ENCODE measurements around the gene COL26A1.
"Not testable (repeated sequence)": the region's sequence is repeated elsewhere in the genome, so short reads cannot be mapped to it uniquely, and the experiment has no call there.

COL26A1 gene

DNA sequence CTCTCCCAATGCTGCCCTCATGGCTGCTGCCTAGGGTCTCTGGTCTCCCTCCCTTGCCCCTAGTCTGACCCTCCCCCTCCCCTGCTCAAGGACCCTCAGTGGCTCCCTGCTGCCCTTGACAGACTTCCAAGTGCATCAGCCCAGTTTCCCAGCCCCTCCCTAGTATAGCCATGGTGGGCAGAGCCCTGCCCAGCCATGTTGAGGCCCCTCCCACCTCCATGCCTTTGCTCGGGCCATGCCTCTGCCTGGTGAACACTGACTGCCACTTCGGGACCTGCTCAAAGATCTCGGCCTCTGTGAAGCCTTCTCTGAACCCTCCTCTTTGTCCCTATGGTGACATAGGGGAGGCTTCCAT, 193.2 kb downstream of the COL26A1 start:
- no peak for DNase-seq

DNA sequence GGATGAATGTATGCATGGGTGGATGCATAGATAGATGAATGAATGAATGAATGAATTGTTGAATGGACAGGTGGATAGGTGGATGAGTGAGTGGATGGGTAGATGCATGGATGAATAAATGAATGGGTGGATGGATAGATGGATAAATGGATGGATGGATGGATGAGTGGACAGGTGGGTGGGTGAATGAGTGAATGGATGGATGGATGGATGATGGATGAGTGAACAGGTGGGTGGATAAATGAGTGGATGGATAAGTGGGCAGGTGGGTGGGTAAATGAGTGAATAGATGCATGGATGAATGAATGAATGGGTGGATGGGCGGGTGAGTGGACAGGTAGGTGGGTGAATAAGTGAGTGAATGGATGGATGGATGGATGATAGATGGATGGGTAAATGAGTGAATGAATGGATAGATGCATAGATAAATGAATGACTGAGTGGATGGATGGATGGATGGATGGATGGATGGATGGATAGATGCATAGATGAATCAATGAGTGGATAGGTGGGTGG, 193.8 kb downstream of the COL26A1 start:
- no peak for DNase-seq

DNA sequence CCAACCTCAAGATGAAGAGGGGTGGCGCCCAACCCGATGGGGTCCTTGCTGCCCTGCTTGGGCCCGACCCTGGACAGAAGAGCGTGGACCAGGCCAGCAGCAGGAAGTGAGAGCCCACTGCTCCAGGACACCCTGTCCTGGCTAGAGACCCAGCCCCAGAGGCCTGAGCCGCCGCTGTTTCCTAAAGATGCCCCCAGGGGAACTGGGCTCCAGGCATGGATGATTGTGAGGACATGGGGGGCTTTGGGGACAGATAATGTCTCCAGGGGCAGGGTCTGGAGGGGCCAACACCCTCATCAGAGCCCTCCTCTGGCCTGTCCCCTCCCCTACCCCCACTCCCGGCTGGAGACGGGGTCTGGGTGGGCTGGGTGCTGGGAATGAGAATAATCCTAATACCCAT, 194.7 kb downstream of the COL26A1 start:
- no peak for DNase-seq

DNA sequence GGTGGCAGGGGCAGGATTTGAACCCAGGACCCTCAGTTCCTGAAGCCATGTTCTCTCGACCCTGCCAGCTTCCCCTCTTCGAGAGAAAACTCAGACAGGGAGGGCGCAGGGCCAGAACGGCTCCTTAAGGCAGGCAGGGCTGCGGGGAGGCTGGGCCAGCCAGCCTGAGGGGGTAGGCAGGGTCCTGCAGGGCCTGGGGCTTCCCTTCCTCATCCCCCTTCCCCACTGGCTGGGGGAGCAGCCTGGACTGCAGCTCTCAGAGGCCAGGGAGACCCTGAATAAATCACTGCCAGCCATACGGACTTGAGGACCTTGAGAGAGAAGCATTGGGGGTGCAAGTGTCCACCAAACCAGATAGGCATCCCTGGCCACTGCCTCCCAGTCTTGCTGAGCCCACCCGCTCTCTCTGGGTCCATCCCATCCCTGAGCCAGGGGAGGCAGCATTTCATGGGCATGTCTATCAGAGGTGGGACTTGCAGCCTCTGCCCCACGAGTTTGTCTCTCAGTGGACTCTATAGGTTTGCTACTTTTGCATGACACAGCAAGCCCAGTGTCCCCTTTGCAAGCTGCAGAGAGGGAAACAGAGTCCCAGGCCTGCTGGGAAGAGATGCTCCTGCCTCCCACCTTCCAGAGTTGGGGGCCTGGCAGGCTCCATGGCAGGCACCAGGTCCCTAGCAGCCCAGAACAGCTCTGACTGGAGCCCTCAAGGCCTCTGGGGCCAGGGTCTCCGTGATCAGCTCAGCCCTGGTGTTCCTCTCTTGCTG, 195.5 kb downstream of the COL26A1 start:
- DNase-seq = no peak

GRCh38 chr7:101558742-101559325, 196.2 kb downstream of the COL26A1 start:
- DNase-seq = no peak

- DNase-seq = no peak
Observed at GRCh38 chr7:101559586-101559985, 196.9 kb downstream of the COL26A1 start.

- not testable (repeated sequence) for DNase-seq
Observed at GRCh38 chr7:101560021-101560420, 197.3 kb downstream of the COL26A1 start.

GRCh38 chr7:101560856-101561255, 198.2 kb downstream of the COL26A1 start:
- DNase-seq = no peak

DNA sequence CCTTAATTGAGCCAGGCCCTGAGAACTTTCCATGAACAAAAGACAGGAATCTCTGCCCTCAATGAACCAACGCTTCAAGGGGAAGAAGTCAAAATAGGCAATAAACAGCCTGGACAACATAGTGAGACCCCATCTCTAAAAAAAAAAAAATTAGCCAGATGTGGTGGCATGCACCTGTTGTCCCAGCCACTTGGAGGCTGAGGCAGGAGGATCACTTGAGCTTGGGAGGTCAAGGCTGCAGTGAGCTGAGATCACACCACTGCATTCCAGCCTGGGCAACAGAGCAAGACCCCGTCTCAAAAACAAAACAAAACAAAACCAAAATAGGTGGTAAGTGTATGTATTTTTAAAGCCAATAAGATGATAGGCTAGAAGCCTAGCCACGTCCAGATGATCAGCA, 198.6 kb downstream of the COL26A1 start:
- DNase-seq = not testable (repeated sequence)

GRCh38 chr7:101562531-101563197, 200.0 kb downstream of the COL26A1 start:
- DNase-seq = no peak

DNA sequence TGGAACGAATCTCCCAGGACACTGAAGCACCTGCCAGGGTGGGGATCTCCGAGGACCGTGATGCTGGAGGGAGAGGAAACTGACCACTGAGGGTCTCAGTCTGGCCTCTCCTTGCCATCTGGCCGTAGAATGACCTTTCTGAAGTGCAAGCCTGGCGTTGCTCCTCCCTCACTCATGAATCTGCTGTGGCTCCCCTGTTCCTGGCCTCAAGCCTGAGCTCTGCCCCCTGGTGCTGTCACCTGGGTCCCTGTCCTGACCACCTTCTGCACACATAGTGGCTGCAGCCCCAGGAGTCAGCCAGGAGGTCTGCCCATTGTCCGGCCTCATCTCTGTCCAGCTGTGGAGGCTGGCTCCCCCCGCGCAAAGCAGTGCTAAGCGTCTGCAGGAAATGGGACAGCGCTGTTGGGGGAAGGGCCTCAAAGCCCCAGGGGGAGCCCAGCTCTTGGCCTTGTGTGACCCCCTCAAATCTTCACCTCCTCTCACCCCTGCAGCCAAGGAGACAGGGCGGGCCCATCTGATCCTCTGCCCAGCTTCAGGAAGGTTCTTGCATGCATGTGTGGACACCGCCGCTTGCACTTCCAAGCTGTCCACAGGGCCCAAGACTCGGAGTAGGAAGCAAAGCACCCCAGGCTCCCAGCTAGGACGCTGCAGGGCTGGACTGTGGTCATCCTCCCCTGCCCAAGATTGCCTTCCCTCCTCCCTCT, 200.7 kb downstream of the COL26A1 start:
- DNase-seq = no peak

GRCh38 chr7:101563943-101564777, 201.5 kb downstream of the COL26A1 start:
- DNase-seq = no peak

DNA sequence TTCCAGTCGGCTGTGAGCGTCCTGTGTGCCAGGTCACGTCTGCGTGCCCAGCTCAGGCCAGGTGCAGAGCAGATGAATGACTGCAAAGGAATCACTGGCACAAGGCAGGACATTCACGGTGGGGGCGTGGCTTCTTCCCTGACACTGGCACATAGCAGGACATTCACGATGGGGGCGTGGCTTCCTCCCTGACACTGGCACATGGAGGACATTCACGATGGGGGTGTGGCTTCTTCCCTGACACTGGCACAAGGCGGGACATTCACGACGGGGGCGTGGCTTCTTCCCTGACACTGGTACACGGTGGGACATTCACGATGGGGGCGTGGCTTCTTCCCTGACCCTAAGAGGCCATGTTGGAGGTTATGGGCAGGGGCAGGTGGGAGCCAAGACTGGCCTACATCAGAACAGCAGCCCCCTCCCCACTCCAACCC, 202.1 kb downstream of the COL26A1 start:
- DNase-seq = no peak

- no peak for DNase-seq
Observed at GRCh38 chr7:101565601-101566209, 203.0 kb downstream of the COL26A1 start.

- DNase-seq = no peak
Observed at GRCh38 chr7:101567230-101567629, 204.6 kb downstream of the COL26A1 start.

DNA sequence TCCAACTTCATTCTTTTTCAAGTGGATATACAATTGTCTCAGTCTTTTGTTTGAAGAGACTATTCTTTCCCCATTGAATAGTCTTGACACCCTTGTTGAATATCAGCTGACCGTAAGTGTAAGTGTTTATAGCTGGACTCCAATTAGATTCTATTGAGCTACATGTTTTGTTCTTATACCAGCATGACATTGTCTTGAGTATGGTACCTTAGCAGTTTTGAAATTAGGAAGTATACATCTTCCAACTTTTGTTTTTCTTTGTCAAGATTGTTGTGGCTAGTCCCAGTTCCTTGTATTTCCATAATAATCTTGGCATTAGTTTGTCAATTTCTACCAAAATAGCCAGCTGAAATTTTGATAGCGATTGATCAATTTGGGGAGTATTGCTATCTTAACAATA, 209.5 kb downstream of the COL26A1 start:
- no peak for DNase-seq

DNA sequence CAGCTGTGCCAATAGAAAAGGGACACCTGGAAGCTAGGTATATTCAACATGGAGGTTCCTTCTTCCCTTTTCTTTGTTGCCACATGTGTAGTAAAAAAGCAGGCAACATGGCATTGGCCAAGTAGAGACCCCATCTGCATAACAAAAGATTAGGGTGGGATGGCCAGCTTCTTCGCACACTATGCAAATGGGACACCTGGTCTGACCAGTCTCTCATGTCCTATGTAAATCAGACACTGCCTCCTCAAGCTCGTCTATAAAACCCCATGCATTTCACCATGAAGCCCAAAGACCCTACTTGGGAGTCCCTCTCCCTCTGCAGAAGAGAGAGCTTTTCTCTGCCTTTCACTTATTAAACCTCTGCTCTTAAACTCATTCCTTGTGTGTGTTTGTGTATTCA, 212.5 kb downstream of the COL26A1 start:
- no peak for DNase-seq

- DNase-seq = peak; percentile 59
Observed at GRCh38 chr7:101575721-101576120, 213.0 kb downstream of the COL26A1 start.

DNA sequence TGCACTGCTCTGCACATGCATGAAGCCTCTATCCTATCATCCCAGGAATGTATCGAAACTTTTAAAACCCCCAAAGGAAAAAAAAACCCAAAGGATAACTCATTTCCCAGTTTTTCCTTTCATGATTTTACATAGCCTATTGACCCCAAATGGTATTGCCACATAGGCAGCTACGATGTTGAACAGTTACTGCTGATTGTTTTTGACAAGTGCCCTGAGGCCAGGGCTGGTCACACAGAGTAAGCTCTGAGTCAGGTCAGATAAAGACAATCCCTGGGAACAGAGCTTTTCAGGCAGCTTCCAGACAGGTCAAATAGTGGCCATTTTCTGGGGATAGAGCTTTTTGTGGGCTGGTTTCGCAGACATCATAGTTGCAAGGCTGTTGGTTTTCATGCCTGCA, 214.3 kb downstream of the COL26A1 start:
- DNase-seq = no peak

DNA sequence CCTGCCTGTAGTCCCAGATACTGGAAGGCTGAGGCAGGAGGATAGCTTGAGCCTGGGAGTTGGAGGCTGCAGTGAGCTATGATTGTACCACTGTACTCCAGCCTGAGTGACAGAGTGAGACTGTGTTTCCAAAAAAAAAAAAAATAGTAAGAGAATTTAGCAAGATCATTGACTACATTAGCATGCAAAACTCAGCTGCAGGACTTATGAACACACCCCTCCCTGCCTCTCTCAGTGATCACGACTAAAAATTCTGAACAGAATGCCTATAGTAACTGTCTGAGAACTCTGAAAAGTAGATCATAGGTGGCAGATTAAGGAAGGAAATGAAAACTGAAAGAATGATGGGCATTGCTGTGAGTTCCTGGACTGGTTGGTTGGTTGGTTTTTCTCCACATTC, 215.9 kb downstream of the COL26A1 start:
- DNase-seq = no peak

DNA sequence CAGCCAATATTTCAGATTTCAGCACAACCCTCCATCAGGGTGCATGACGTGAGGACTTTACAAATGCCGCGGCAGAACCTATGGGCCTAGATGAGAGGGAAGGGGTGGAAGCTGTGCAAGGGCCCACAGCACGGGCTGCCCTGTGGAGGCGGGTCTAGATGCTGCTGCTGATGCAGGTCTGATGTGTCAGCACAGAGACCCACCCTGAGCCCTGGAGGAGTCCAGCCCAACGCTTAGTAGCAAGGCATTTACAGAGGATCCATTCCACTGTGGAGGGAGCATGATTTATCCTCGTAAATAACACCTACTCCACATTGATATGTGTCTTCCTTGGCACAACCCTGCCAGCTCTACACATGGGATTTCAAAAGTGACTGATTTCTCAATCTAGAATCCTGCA, 217.9 kb downstream of the COL26A1 start:
- DNase-seq = no peak

DNA sequence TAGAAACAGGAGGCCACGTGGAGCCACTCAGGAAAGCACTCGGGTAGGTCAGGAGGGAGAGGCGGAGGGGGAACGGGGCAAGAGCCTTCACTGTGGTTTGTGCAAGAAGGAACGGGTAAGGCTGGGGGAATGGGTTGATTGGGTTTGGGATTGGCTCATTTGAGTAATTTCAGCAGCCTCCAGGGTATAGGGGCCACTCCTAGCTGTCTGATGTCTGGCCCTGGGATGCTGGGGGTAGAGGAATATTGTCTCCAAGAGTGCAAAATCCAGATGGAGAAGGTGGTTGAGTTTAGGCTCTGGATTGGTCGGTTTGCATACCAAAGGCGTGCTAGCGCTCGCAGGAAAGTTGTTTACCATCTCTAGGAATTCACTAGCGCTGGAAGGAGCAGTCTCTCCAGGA, 219.2 kb downstream of the COL26A1 start:
- no peak for DNase-seq

All from GF-D8 (cell line).